IMR-90 (cell line): ENCODE results near the gene CLEC5A. TPM values are rescaled to one million over a fixed set of nuclear protein-coding genes. Genes with fewer than 3 reads are reported as not detected.

Source experiments
- ATAC-seq: fragments of 200-7000 bp; cut with Tn5 transposase; 2 replicates; pipeline ENCODE4 v1.9.1; 2020; ENCODE audit warnings: low read depth, mild to moderate bottlenecking, moderate library complexity
- BruUV-seq: library from RNA; stranded (reverse); fragments of 400-500 nt; replicated peaks from 2 replicates; lab custom pipeline; 2021; lab: Mats Ljungman, UMichigan
- CTCF ChIA-PET: fragments of 300-600 bp; formaldehyde crosslinking; extraction: SDS; loops from one replicate; lab custom pipeline; 2021; ENCODE audit warnings: antibody characterized with exemption; lab: Yijun Ruan, JAX
- POLR2A ChIA-PET: fragments of 300-600 bp; sonication (Branson Sonifier 250); formaldehyde crosslinking; loops from one replicate; lab custom pipeline; 2022; ENCODE audit warnings: antibody characterized with exemption; ENCODE audit not compliant: unreplicated experiment; lab: Charles Lee
- DNase-seq: peaks from one replicate; pipeline ENCODE4 v3.0.0; 2013
- H2AFZ ChIP-seq: replicated peaks from 2 replicates; pipeline ENCODE3; 2013; ENCODE audit warnings: low read length, mild to moderate bottlenecking; ENCODE audit not compliant: poor library complexity
- H2AK5ac ChIP-seq: 2 replicates; pipeline ENCODE4 v1.6.1; 2013; ENCODE audit warnings: low read depth, low read length, inconsistent platforms
- H2AK9ac ChIP-seq: replicated peaks from 2 replicates; pipeline ENCODE3; 2013; ENCODE audit warnings: mild to moderate bottlenecking, low read depth, low read length, moderate library complexity; ENCODE audit not compliant: poor library complexity
- H2BK120ac ChIP-seq: 2 replicates; pipeline ENCODE4 v1.6.1; 2013; ENCODE audit warnings: low read depth, low read length, inconsistent platforms
- H2BK15ac ChIP-seq: 3 replicates; pipeline ENCODE4 v1.6.1; 2013; ENCODE audit warnings: low read depth, low read length, inconsistent platforms
- H2BK20ac ChIP-seq: 2 replicates; pipeline ENCODE4 v1.6.1; 2013; ENCODE audit warnings: low read depth, mild to moderate bottlenecking, inconsistent platforms, low read length, moderate library complexity
- H2BK5ac ChIP-seq: 2 replicates; pipeline ENCODE4 v1.6.1; 2013; ENCODE audit warnings: mild to moderate bottlenecking, low read depth, low read length, inconsistent platforms; ENCODE audit not compliant: poor library complexity, severe bottlenecking
- H3K14ac ChIP-seq: replicated peaks from 2 replicates; pipeline ENCODE4 v1.6.1; 2013; ENCODE audit warnings: low read depth, low read length, inconsistent platforms
- H3K18ac ChIP-seq: 2 replicates; pipeline ENCODE4 v1.6.1; 2013; ENCODE audit warnings: low read depth, low read length, control low read depth
- H3K23ac ChIP-seq: 2 replicates; pipeline ENCODE4 v1.6.1; 2013; ENCODE audit warnings: low read depth, low read length, inconsistent platforms
- H3K27ac ChIP-seq: 2 replicates; pipeline ENCODE4 v1.5.1; 2013; ENCODE audit warnings: mild to moderate bottlenecking, control low read depth, low read length; ENCODE audit not compliant: insufficient read depth
- H3K27me3 ChIP-seq: 2 replicates; pipeline ENCODE4 v1.6.1; 2013; ENCODE audit warnings: low read length; ENCODE audit not compliant: control insufficient read depth, insufficient read depth
- H3K36me3 ChIP-seq: 2 replicates; pipeline ENCODE4 v1.6.1; 2013; ENCODE audit warnings: low read length, mixed read lengths; ENCODE audit not compliant: control insufficient read depth, insufficient read depth
- H3K4ac ChIP-seq: 2 replicates; pipeline ENCODE4 v1.6.1; 2013; ENCODE audit warnings: low read depth, low read length, inconsistent platforms
- H3K4me1 ChIP-seq: 2 replicates; pipeline ENCODE4 v1.6.1; 2013; ENCODE audit warnings: low read length, mixed read lengths; ENCODE audit not compliant: control insufficient read depth, insufficient read depth
- H3K4me2 ChIP-seq: 2 replicates; pipeline ENCODE4 v1.6.1; 2013; ENCODE audit warnings: low read depth, mild to moderate bottlenecking, control low read depth, low read length, moderate library complexity
- H3K4me3 ChIP-seq: 2 replicates; pipeline ENCODE4 v1.5.1; 2013; ENCODE audit warnings: low read depth, mild to moderate bottlenecking, control low read depth, low read length, moderate library complexity; ENCODE audit not compliant: insufficient read depth
- H3K56ac ChIP-seq: 2 replicates; pipeline ENCODE4 v1.6.1; 2013; ENCODE audit warnings: low read length, inconsistent platforms; ENCODE audit not compliant: insufficient read depth; ENCODE audit errors: extremely low read depth
- H3K79me1 ChIP-seq, 2 experiments: 2 replicates each; pipeline ENCODE4 v1.6.1; 2013; ENCODE audit warnings: low read length in 2 of 2, inconsistent platforms in 1 of 2, low read depth in 1 of 2
- H3K9ac ChIP-seq: 2 replicates; pipeline ENCODE4 v1.6.1; 2013; ENCODE audit warnings: low read depth, low read length, control low read depth
- H3K9me1 ChIP-seq: 2 replicates; pipeline ENCODE4 v1.6.1; 2013; ENCODE audit warnings: low read length, inconsistent platforms; ENCODE audit not compliant: insufficient read depth
- H3K9me3 ChIP-seq: 2 replicates; pipeline ENCODE4 v1.6.1; 2013; ENCODE audit warnings: low read length; ENCODE audit not compliant: control insufficient read depth, insufficient read depth
- H4K20me1 ChIP-seq: 2 replicates; pipeline ENCODE4 v1.6.1; 2013; ENCODE audit warnings: low read length, inconsistent platforms; ENCODE audit not compliant: insufficient read depth
- H4K5ac ChIP-seq: 2 replicates; pipeline ENCODE4 v1.6.1; 2013; ENCODE audit warnings: mild to moderate bottlenecking, low read depth, low read length, control low read depth
- H4K8ac ChIP-seq, 2 experiments: 2 replicates each; pipeline ENCODE4 v1.6.1; 2013; ENCODE audit warnings: low read depth in 2 of 2, low read length in 2 of 2, control low read depth in 1 of 2, inconsistent platforms in 1 of 2
- H4K91ac ChIP-seq: 2 replicates; pipeline ENCODE4 v1.6.1; 2013; ENCODE audit warnings: low read depth, low read length, inconsistent platforms; ENCODE audit not compliant: insufficient read depth
- BHLHE40 ChIP-seq: fragments of 150-350 bp; IDR thresholded peaks from 2 replicates; pipeline ENCODE4 v1.6.1; 2016; ENCODE audit warnings: mild to moderate bottlenecking, low read depth, low read length
- CEBPB ChIP-seq: IDR thresholded peaks from 2 replicates; pipeline ENCODE4 v1.6.1; 2012; ENCODE audit warnings: low read depth, low read length, improper control_type of control experiment
- FOS ChIP-seq: fragments of 150-350 bp; IDR thresholded peaks from 2 replicates; pipeline ENCODE4 v1.6.1; 2016; ENCODE audit warnings: low read depth, low read length
- RAD21 ChIP-seq: IDR thresholded peaks from 2 replicates; pipeline ENCODE4 v1.6.1; 2012; ENCODE audit warnings: low read length, improper control_type of control experiment
- RFX5 ChIP-seq: IDR thresholded peaks from 2 replicates; pipeline ENCODE4 v1.8.0; 2012; ENCODE audit warnings: low read depth, mild to moderate bottlenecking, low read length, moderate library complexity
- WGBS, 2 experiments: methylation state at CpG; one replicate each; pipeline versions ENCODE4 v1.1.5 to v1.1.7; 2013; ENCODE audit warnings: missing lambda C conversion rate in 2 of 2; ENCODE audit not compliant: insufficient read length in 1 of 2; ENCODE audit errors: extremely low coverage in 2 of 2; 5-methylcytosine and 5-hydroxymethylcytosine counted together
- dilution Hi-C: fragments of 300-500 bp; cut with HindIII; formaldehyde crosslinking; loops from one replicate; pipeline ENCODE4 v1.14.3; 2018; ENCODE audit warnings: low sequenced_read_pairs; ENCODE audit not compliant: unreplicated experiment
- in situ Hi-C: fragments of 300-500 bp; cut with MboI; formaldehyde crosslinking; loops from 3 replicates; pipeline ENCODE4 v1.14.3; 2019; ENCODE audit warnings: low sequenced_read_pairs, inconsistent platforms, mixed read lengths
- intact Hi-C: fragments of 100-400 bp; cut with micrococcal nuclease; formaldehyde crosslinking; loops from 2 replicates; pipeline ENCODE4 v1.10.0; 2022
- polyA plus RNA-seq, 3 experiments: library from polyadenylated mRNA; depleted of rRNA; stranded (reverse); fragments of >200 nt; gene quantifications; 2 replicates each; pipeline ENCODE4 v1.2.3, GENCODE V29; 2012; ENCODE audit warnings: low replicate concordance in 1 of 3
- total RNA-seq: library from RNA; depleted of rRNA; stranded (reverse); fragments of >200 nt; gene quantifications from 2 replicates; pipeline ENCODE4 v1.2.3, GENCODE V29; 2012
- TF ChIP-seq, protein P1 (sequence below): fragments of 150-350 bp; IDR thresholded peaks from 2 replicates; pipeline ENCODE4 v1.6.1; 2017; ENCODE audit warnings: mild to moderate bottlenecking, antibody characterized with exemption, low read length, low read depth

Gene CLEC5A
- total and polyA plus RNA-seq, 2 of the 4 experiments (the other 2 are of a cell fraction): not detected

GRCh38 chr7:141916099-141916498 lies 30.7 kb downstream of the CLEC5A start, which contains the start of gene OR9A4:
OR9A4 (plus strand) TSS chr7:141916399; CDS start chr7:141918876, 2,477 bp downstream.
- no peak within 1 kb of the TSS for H2BK120ac ChIP-seq
- H3K27ac ChIP-seq: no peak within 1 kb of the TSS
- no peak within 1 kb of the TSS for H2BK15ac ChIP-seq
- H3K23ac ChIP-seq: no peak within 1 kb of the TSS
- H3K4ac ChIP-seq: no peak within 1 kb of the TSS
- H4K91ac ChIP-seq: no peak within 1 kb of the TSS
- dilution Hi-C loops (no loop called here), in situ Hi-C loops (no loop called here), intact Hi-C loops (no loop called here)
- ChIA-PET CTCF (no interaction called here), POLR2A (no interaction called here)
- H4K5ac ChIP-seq: no peak within 1 kb of the TSS
- TF ChIP-seq BHLHE40 (no peak), RAD21 (no peak), CEBPB (no peak), RFX5 (no peak), FOS (no peak)
- TF ChIP-seq, protein P1, sequence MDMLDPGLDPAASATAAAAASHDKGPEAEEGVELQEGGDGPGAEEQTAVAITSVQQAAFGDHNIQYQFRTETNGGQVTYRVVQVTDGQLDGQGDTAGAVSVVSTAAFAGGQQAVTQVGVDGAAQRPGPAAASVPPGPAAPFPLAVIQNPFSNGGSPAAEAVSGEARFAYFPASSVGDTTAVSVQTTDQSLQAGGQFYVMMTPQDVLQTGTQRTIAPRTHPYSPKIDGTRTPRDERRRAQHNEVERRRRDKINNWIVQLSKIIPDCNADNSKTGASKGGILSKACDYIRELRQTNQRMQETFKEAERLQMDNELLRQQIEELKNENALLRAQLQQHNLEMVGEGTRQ: no peak
- H2AK5ac ChIP-seq: no peak within 1 kb of the TSS
- H3K18ac ChIP-seq: no peak within 1 kb of the TSS
- WGBS, 2 experiments: 40% methylated on average over 1 of the region's 3 CpGs; no CpG with 5 or more reads in 1 of the 2 experiments
- no peak within 1 kb of the TSS for H2AFZ ChIP-seq
- no peaks in the 10 kb centered on the region for H3K79me1 ChIP-seq
- no peak within 1 kb of the TSS for H2BK20ac ChIP-seq
- H3K4me3 ChIP-seq: no peak within 1 kb of the TSS
- no peak within 1 kb of the TSS for H3K56ac ChIP-seq
- H3K14ac ChIP-seq: no peak within 1 kb of the TSS
- no peaks in the 10 kb centered on the region for H3K27me3 ChIP-seq
- no TSS peak for BruUV-seq
- H2AK9ac ChIP-seq: no peak within 1 kb of the TSS
- peaks cover 8% of the 10 kb centered on the region for H3K9me3 ChIP-seq
- H2BK5ac ChIP-seq: no peak within 1 kb of the TSS
- ATAC-seq (no peak), DNase-seq (no peak)
- H3K9me1 ChIP-seq: no peaks in the 10 kb centered on the region
- H4K20me1 ChIP-seq: no peaks in the 10 kb centered on the region
- H3K36me3 ChIP-seq: no peaks in the 10 kb centered on the region
- H3K4me2 ChIP-seq: no peak within 1 kb of the TSS
- H4K8ac ChIP-seq: no peak within 1 kb of the TSS
- H3K9ac ChIP-seq: no peak within 1 kb of the TSS
- H3K4me1 ChIP-seq: no peaks in the 10 kb centered on the region
